CD4-positive, alpha-beta T cell treated with Interferon alpha-2 for 1 hour (primary cell): Measurements from ENCODE around the gene IKBKE.
"Not testable (repeated sequence)": the region's sequence is repeated elsewhere in the genome, so short reads cannot be mapped to it uniquely, and the experiment has no call there.

Experiments
- DNase-seq, 2 donors: peaks; one replicate each; pipeline ENCODE4 v3.0.0-alpha.2; 2020 to 2022

IKBKE gene

GRCh38 chr1:206476591-206476990 is 6.3 kb downstream of the IKBKE start:
- DNase-seq = no peak

GRCh38 chr1:206477110-206477509 is 6.8 kb downstream of the IKBKE start:
- DNase-seq = no peak

DNA sequence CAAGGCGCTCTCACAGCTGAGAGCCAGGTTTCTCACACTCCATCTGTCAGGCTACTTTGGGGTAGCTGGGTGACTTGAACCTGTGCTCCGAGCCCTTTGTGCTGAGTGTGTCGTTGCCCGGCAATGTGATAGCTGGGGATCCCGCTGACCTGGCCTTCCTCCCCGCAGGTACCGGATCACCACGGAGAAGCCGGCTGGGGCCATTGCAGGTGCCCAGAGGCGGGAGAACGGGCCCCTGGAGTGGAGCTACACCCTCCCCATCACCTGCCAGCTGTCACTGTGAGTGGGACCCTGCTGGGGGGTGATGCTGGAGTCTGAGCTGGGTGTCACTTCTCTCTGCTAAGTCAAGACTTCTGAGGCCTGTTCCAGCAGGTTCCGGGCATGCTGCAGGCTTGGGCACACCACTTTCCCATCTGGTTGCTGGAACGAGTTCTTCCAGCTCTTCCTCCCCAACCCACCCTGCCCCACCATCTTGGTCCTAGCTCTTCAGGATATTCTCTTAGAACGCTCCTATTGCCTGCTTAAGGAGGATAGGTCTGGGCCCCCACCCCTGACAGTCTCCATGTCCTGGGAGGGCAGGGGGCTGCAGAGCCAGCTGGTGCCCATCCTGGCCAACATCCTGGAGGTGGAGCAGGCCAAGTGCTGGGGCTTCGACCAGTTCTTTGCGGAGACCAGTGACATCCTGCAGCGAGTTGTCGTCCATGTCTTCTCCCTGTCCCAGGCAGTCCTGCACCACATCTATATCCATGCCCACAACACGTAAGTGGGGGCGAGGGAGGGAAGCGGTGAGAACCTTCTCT is 7.5 kb downstream of the IKBKE start:
- DNase-seq = no peak

- DNase-seq = no peak
Observed at GRCh38 chr1:206478746-206479145, 8.5 kb downstream of the IKBKE start.

DNA sequence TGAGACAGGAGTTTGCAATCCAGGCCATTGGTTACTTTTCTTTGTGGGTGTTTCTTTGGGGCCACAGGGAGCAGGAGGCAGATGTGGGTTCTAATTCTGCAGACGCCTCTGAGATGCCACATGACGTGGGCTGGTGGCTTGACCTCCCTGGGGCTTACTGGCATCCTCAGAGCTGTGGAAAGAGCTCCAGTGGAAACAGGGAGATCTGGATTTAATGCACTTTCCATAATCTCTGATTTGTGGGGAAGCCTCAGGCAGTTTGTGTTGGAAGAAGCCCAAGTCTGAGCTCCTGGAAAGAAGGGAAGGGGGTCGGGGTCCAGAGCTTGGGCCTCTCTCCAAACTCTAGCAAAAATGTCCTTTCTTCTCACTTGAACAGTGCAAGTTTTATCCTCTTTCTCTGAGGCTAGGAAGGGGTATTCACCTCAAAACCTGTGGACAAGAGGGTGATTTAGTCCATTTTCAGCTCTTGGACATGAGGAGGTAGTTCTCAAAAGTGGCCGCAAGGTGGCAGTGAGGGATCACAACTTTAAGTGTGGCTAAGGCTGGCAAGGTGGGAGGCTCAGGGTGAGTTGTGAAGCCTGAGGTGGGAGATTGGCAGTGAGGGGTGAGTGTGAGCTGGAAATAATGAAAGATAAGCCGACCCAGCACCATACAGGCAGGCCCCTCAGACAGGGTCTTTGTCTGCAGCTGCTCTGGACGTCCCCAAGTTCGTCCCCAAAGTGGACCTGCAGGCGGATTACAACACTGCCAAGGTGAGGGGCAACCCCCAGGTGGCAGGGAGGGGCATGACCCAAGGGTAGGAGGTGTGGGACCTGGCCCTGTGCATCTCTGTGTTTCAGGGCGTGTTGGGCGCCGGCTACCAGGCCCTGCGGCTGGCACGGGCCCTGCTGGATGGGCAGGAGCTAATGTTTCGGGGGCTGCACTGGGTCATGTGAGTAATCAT is 9.2 kb downstream of the IKBKE start:
- DNase-seq = peak; percentile 69 to 72

DNA sequence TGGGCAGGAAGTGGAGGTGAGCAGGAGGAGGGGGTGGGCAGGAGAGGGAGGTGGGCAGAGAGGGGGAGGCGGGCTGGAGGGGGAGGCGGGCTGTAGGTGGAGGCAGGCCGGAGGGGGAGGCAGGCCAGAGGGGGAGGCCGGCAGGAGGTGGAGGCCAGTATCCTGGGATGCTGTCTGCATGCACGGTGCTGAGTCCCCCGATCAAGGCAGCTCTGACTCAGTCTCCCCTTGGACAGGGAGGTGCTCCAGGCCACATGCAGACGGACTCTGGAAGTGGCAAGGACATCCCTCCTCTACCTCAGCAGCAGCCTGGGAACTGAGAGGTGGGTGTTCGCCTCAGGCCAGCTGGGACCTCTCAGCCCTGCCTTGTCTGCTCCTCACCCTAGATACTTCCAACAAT is 9.9 kb downstream of the IKBKE start:
- no peak for DNase-seq

DNA sequence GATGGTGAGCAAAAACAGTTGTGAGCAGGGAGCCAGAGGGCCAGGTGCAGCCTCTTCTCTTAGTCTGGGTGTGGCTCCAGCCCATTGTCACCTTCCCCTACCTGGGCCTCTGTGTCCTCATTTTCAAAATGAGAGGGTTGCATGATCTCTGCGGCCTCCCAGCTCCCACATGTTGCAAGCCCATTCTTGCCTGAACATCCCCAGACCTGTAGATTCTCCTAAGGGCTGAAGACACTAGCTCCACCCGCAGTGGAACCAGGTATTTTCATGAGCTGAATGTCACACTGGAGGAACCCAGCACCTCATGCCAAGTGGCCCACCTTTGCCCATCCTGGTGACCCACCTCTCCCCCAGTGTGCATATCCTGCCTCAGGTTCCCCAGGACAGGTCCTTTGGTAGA is 12.3 kb downstream of the IKBKE start:
- DNase-seq = no peak

- not testable (repeated sequence) for DNase-seq
Observed at GRCh38 chr1:206483864-206484263, 13.6 kb downstream of the IKBKE start.

- no peak for DNase-seq
Observed at GRCh38 chr1:206484901-206485300, 14.6 kb downstream of the IKBKE start.

GRCh38 chr1:206486995-206487788 is 16.9 kb downstream of the IKBKE start:
- DNase-seq = no peak

DNA sequence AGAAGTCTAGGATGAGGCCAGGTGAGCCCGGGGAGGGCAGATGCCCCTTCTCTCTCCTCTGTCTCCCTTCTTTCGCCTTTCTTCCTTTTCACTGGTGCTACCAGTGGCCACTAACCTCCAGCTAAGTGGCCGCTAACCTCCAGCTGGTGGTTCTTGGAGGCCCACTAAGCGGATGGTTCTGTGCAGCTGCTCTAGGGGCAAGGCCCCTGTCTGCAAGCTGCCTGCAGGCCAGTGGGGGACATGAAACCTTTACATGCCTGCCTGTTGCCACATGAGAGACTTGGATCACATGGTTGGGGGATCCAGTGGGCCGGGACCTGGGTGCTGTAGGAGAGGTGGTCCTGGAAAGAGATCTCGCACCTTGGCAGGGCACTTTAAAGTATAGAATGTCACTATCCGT is 17.7 kb downstream of the IKBKE start:
- DNase-seq = no peak

GRCh38 chr1:206488466-206488865 is 18.2 kb downstream of the IKBKE start:
- no peak for DNase-seq

- peak; percentile 55 to 69 for DNase-seq
Observed at GRCh38 chr1:206489980-206490770, 19.9 kb downstream of the IKBKE start.

GRCh38 chr1:206490771-206491405 is 20.6 kb downstream of the IKBKE start:
- DNase-seq = no peak

DNA sequence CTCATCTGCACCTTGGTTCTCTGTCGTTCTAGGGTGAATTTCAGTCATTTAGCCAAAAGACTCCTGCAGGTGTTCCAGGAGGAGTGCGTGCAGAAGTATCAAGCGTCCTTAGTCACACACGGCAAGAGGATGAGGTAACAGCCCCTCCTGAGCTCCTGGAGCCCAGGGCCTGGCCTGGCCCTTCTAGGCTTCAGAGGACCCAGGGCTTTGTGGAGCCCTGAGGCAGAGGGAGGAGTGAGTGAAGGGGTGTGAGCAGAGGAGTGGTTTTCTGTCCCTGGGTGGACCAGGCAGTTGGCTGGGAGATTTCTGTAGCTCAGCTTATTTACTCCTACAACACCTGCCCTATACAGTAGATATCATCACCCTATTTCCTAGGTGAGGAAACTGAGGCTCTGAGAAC is 21.3 kb downstream of the IKBKE start:
- no peak for DNase-seq

GRCh38 chr1:206492589-206492988 is 22.3 kb downstream of the IKBKE start:
- no peak for DNase-seq

- DNase-seq = no peak
Observed at GRCh38 chr1:206493279-206493678, 23.0 kb downstream of the IKBKE start.

DNA sequence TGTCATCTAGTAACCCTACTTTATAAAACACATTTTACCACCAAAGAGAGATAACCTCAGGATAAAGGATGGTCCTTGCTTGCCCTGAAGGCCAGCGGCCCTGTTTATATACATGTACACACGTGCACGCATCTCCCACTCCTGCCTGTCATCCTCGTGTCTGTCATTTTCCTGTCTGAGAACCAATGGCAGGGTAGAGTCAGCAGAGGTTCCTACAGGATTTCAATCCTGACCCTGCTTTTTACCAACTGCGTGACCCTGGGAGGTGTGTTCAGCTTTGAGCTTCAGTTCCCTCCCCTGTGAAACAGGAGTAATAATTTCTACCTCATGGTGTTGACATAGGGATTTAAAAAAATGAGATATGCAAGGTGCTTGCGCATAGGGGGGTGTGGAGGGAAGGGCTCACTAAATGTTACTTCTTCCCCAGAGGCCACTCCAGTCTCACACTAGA is 24.8 kb downstream of the IKBKE start:
- no peak for DNase-seq

GRCh38 chr1:206495493-206496046 is 25.3 kb downstream of the IKBKE start:
- DNase-seq = no peak

- DNase-seq = peak in 1 of 2 donors; percentile 10
Observed at GRCh38 chr1:206496131-206496793, 26.0 kb downstream of the IKBKE start.

- no peak for DNase-seq
Observed at GRCh38 chr1:206497363-206497762, 27.1 kb downstream of the IKBKE start.
